PC-3 (cell line): Measurements from ENCODE around the gene GPRIN3. TPM values are rescaled to one million over a fixed set of nuclear protein-coding genes. Genes with fewer than 3 reads are reported as not detected.

ENCODE experiments used
- ATAC-seq: fragments of 200-7000 bp; cut with Tn5 transposase; 2 replicates; pipeline ENCODE4 v1.9.1; 2020; ENCODE audit warnings: mild to moderate bottlenecking, moderate library complexity
- BruUV-seq: library from RNA; stranded (reverse); fragments of 400-500 nt; replicated peaks from 2 replicates; lab custom pipeline; 2021; lab: Mats Ljungman, UMichigan
- CTCF ChIA-PET: fragments of 300-600 bp; sonication (Branson Sonifier 250); formaldehyde crosslinking; loops from one replicate; lab custom pipeline; 2022; ENCODE audit warnings: antibody characterized with exemption; lab: Charles Lee
- POLR2A ChIA-PET: fragments of 300-600 bp; sonication (Branson Sonifier 250); formaldehyde crosslinking; loops from one replicate; lab custom pipeline; 2022; ENCODE audit warnings: antibody characterized with exemption; ENCODE audit not compliant: unreplicated experiment; lab: Charles Lee
- DNase-seq: peaks from one replicate; pipeline ENCODE4 v3.0.0-alpha.2; 2015
- H2AFZ ChIP-seq: fragments of 300-600 bp; sonication (generic); 2 replicates; pipeline ENCODE4 v1.6.0; 2016; ENCODE audit warnings: antibody characterized with exemption, low read length
- H3F3A ChIP-seq: fragments of 300-600 bp; sonication (generic); one replicate; pipeline ENCODE4 v1.6.0; 2017; ENCODE audit warnings: antibody characterized with exemption, low read length, control low read depth, mild to moderate bottlenecking; ENCODE audit not compliant: unreplicated experiment
- H3K27ac ChIP-seq: fragments of 300-600 bp; sonication (generic); 2 replicates; pipeline ENCODE4 v1.5.1; 2016; ENCODE audit warnings: mild to moderate bottlenecking, low read length
- H3K27me3 ChIP-seq: fragments of 300-600 bp; sonication (generic); 2 replicates; pipeline ENCODE4 v1.6.1; 2016; ENCODE audit warnings: low read length, mixed read lengths
- H3K36me3 ChIP-seq: fragments of 300-600 bp; sonication (generic); 2 replicates; pipeline ENCODE4 v1.6.1; 2016; ENCODE audit warnings: low read depth, mixed run types, low read length, mixed read lengths
- H3K4me1 ChIP-seq: fragments of 300-600 bp; sonication (generic); 2 replicates; pipeline ENCODE4 v1.5.1; 2016; ENCODE audit warnings: low read length; ENCODE audit not compliant: insufficient read depth
- H3K4me2 ChIP-seq: fragments of 300-600 bp; sonication (generic); 2 replicates; pipeline ENCODE4 v1.6.0; 2016; ENCODE audit warnings: low read length
- H3K4me3 ChIP-seq: fragments of 300-600 bp; sonication (generic); 2 replicates; pipeline ENCODE4 v1.5.1; 2016; ENCODE audit warnings: mild to moderate bottlenecking, low read length, mixed read lengths
- H3K79me2 ChIP-seq: fragments of 300-600 bp; sonication (generic); 2 replicates; pipeline ENCODE4 v1.6.1; 2017; ENCODE audit warnings: low read length, mixed read lengths
- H3K9ac ChIP-seq: fragments of 300-600 bp; sonication (generic); 2 replicates; pipeline ENCODE4 v1.6.0; 2016; ENCODE audit warnings: mild to moderate bottlenecking, low read length
- H3K9me2 ChIP-seq: fragments of 300-600 bp; sonication (generic); replicated peaks from 2 replicates; pipeline ENCODE4 v1.6.1; 2016; ENCODE audit warnings: mixed run types, low read length, mixed read lengths
- H3K9me3 ChIP-seq: fragments of 300-600 bp; sonication (generic); 2 replicates; pipeline ENCODE4 v1.6.1; 2016; ENCODE audit warnings: low read length, mixed read lengths
- H4K20me1 ChIP-seq: fragments of 300-600 bp; sonication (generic); 2 replicates; pipeline ENCODE4 v1.6.1; 2016; ENCODE audit warnings: low read length, mixed read lengths
- EZH2 ChIP-seq: fragments of 300-600 bp; sonication (generic); IDR thresholded peaks from one replicate; pipeline ENCODE4 v1.6.1; 2017; ENCODE audit warnings: antibody characterized with exemption, mild to moderate bottlenecking, low read length; ENCODE audit not compliant: unreplicated experiment
- EZH2phosphoT487 ChIP-seq: fragments of 300-600 bp; sonication (generic); IDR thresholded peaks from 2 replicates; pipeline ENCODE4 v1.6.1; 2018; ENCODE audit warnings: mild to moderate bottlenecking, antibody characterized with exemption, low read length, borderline replicate concordance
- intact Hi-C: fragments of 100-400 bp; cut with micrococcal nuclease; formaldehyde crosslinking; loops from 2 replicates; pipeline ENCODE4 v1.9.0; 2023
- total RNA-seq: library from RNA; depleted of rRNA; stranded (reverse); fragments of >200 nt; gene quantifications from 2 replicates; pipeline ENCODE4 v1.2.3, GENCODE V29; 2014
- TF ChIP-seq, protein P1 (sequence below): fragments of 300-600 bp; sonication (generic); conservative IDR thresholded peaks from 2 replicates; pipeline ENCODE4 v1.5.1; 2017; ENCODE audit warnings: antibody characterized with exemption, low read depth, mild to moderate bottlenecking, low read length

Gene GPRIN3
- total RNA-seq, 1 experiment from 2014 or later: not detected

DNA sequence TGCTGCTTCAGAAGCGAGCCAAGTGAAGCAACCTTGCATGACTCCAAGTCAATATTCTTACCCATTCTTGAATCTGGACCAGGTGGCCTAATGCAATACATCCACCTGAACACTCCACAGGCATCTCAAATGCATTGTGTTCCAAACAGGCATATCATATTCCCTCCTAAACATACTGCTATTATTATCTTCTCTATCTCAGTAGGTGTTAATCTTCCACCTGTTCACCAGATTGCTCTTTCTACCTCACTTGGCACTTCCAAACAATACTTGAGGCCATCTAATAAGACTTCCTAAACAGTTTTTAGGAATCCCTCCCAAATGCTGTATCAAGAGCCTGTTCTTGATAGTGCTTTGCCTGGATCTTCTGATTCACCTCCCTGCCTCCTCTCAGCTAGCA, 90.7 kb downstream of the GPRIN3 start:
- Histone ChIP-seq H3K4me3 (no peak overlapping the region), H3K4me1 (no peaks in the 10 kb centered on the region), H3K9me2 (no peaks in the 10 kb centered on the region), H3K79me2 (no peaks in the 10 kb centered on the region), H3K27ac (no peak overlapping the region), H3K9ac (no peak overlapping the region), H2AFZ (no peak overlapping the region), H3K4me2 (no peak overlapping the region), H3F3A (no peaks in the 10 kb centered on the region), H4K20me1 (no peaks in the 10 kb centered on the region), H3K36me3 (no peaks in the 10 kb centered on the region), H3K9me3 (no peaks in the 10 kb centered on the region), H3K27me3 (no peaks in the 10 kb centered on the region)
- DNase-seq (no peak), ATAC-seq (no peak)
- CTCF ChIA-PET: no interaction called here
- intact Hi-C loops: no loop called here
- POLR2A ChIA-PET: no interaction called here
- no TSS peak for BruUV-seq
- TF ChIP-seq, protein P1, sequence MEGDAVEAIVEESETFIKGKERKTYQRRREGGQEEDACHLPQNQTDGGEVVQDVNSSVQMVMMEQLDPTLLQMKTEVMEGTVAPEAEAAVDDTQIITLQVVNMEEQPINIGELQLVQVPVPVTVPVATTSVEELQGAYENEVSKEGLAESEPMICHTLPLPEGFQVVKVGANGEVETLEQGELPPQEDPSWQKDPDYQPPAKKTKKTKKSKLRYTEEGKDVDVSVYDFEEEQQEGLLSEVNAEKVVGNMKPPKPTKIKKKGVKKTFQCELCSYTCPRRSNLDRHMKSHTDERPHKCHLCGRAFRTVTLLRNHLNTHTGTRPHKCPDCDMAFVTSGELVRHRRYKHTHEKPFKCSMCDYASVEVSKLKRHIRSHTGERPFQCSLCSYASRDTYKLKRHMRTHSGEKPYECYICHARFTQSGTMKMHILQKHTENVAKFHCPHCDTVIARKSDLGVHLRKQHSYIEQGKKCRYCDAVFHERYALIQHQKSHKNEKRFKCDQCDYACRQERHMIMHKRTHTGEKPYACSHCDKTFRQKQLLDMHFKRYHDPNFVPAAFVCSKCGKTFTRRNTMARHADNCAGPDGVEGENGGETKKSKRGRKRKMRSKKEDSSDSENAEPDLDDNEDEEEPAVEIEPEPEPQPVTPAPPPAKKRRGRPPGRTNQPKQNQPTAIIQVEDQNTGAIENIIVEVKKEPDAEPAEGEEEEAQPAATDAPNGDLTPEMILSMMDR: no peak
- TF ChIP-seq EZH2phosphoT487: no peak
- TF ChIP-seq EZH2: no peak

DNA sequence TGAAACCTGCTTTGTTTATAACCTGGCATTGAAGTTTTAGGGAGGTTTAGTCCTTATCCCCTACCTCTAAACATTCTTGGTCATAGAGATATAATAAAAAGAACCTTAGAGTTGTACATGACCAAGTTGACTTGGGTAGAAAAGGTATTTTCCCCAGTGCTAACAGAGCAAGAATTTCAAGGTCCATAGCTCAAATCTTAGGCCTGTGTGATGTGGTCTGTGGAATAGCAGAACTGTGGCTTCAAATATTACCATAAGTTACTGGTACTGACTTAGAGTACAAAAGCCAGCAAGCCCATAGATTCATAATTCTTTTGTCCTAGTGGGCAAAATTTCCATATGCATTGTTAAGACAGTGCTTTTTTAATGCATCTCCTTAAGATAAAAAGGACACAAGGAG, 91.2 kb downstream of the GPRIN3 start:
- CTCF ChIA-PET: no interaction called here

DNA sequence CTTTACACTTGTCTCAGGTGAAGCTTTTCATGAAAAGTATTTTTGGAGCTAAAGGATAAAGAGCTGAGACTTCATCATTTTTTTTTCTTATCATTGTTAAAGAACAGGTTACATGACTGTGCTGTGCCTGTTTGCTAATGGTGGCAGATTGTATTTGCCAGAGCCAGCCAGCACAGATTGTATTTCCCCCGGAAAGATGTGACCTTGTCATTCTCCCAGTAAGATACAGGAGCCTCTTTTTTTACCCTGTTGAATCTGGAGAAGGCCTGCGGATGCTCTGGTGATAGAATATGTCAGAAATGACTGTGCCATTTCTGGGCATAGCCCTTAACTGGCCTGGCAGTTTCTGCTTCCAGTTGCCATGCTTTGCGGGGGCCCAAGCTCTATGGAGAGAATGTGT, 91.9 kb downstream of the GPRIN3 start:
- H3K9ac ChIP-seq: no peak overlapping the region
- TF ChIP-seq EZH2phosphoT487 (no peak), EZH2 (no peak)
- TF ChIP-seq, protein P1: no peak
- CTCF ChIA-PET: no interaction called here
- no TSS peak for BruUV-seq
- no peak for DNase-seq
- no peak overlapping the region for H2AFZ ChIP-seq
- H3K9me3 ChIP-seq: no peaks in the 10 kb centered on the region
- H3K4me2 ChIP-seq: no peak overlapping the region
- no peak for ATAC-seq
- H3F3A ChIP-seq: no peaks in the 10 kb centered on the region
- no peaks in the 10 kb centered on the region for H4K20me1 ChIP-seq
- POLR2A ChIA-PET: no interaction called here
- no peaks in the 10 kb centered on the region for H3K27me3 ChIP-seq
- H3K36me3 ChIP-seq: no peaks in the 10 kb centered on the region
- no peaks in the 10 kb centered on the region for H3K79me2 ChIP-seq
- intact Hi-C loops: no loop called here
- no peaks in the 10 kb centered on the region for H3K9me2 ChIP-seq
- H3K4me3 ChIP-seq: no peak overlapping the region
- H3K4me1 ChIP-seq: no peaks in the 10 kb centered on the region
- no peak overlapping the region for H3K27ac ChIP-seq

More for the DNA sequence above, 91.2 kb downstream of the GPRIN3 start:
- H3K9me3 ChIP-seq: no peaks in the 10 kb centered on the region
- BruUV-seq: no TSS peak
- H3K4me1 ChIP-seq: no peaks in the 10 kb centered on the region
- no peak overlapping the region for H3K9ac ChIP-seq
- TF ChIP-seq, protein P1: no peak
- TF ChIP-seq EZH2phosphoT487: no peak
- TF ChIP-seq EZH2: no peak
- H3K27me3 ChIP-seq: no peaks in the 10 kb centered on the region
- no peaks in the 10 kb centered on the region for H3F3A ChIP-seq
- DNase-seq (no peak), ATAC-seq (no peak)
- H2AFZ ChIP-seq: no peak overlapping the region
- no peaks in the 10 kb centered on the region for H3K36me3 ChIP-seq
- POLR2A ChIA-PET: no interaction called here
- intact Hi-C loops: no loop called here
- H3K9me2 ChIP-seq: no peaks in the 10 kb centered on the region
- no peaks in the 10 kb centered on the region for H3K79me2 ChIP-seq
- no peak overlapping the region for H3K4me2 ChIP-seq
- no peak overlapping the region for H3K27ac ChIP-seq
- no peaks in the 10 kb centered on the region for H4K20me1 ChIP-seq
- H3K4me3 ChIP-seq: no peak overlapping the region
